ENCODE results near the gene GRIK3. TPM values are rescaled to one million over a fixed set of nuclear protein-coding genes. Genes with fewer than 3 reads are reported as not detected.
"Not testable (repeated sequence)": the region's sequence is repeated elsewhere in the genome, so short reads cannot be mapped to it uniquely, and the experiment has no call there.

The GRIK3 gene
- total and polyA plus RNA-seq, 11 donors = 0.06 to 1.6 (median 0.29) TPM

DNA sequence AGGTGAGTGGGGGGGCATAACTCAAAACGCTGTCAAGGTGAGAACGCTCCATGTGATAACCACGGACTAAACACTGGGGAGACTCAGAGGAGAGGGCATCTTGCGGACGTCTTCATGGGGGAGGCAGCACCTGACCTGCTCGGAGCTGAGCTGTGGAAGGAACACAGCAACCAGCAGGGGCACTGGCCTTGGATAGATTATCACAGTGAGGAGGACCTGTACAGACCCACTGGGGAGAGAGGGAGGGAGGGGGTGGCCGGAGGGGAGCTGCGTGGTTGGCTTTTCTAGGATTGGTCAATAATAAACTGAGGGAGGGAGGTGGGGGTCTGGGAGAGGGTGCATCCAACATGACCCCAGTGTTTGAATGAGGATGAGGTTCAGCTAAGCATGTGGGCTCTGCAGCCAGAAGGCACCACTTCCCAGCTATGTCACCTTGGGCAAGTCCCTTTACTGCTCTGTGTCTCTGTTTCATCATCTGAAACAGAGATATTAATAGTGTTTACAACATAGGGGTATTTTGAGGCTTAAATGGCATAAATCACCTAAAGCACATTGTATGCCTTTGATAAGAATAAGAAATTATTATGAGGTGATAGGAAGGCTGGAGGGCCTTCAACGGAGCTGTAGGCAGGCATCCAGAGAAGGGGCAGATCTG is 123.3 kb downstream of the GRIK3 start:
- peaks cover 0 to 14% (median 0%) of the 10 kb centered on the region in 9 donors for H3K27me3 ChIP-seq
- WGBS, 4 donors = 62 to 72% (median 63%) methylated on average over 9 of the region's 9 CpGs
- H3K4me3 ChIP-seq = no peak overlapping the region
- no peak for ATAC-seq
- no peaks in the 10 kb centered on the region for H3K4me1 ChIP-seq
- no peak for DNase-seq
- H3K27ac ChIP-seq = no peak overlapping the region
- H3K36me3 ChIP-seq = no peaks in the 10 kb centered on the region
- TF ChIP-seq POLR2A (IDR thresholded peaks at IDR 0.05) = no peak
- TF ChIP-seq, protein P1, sequence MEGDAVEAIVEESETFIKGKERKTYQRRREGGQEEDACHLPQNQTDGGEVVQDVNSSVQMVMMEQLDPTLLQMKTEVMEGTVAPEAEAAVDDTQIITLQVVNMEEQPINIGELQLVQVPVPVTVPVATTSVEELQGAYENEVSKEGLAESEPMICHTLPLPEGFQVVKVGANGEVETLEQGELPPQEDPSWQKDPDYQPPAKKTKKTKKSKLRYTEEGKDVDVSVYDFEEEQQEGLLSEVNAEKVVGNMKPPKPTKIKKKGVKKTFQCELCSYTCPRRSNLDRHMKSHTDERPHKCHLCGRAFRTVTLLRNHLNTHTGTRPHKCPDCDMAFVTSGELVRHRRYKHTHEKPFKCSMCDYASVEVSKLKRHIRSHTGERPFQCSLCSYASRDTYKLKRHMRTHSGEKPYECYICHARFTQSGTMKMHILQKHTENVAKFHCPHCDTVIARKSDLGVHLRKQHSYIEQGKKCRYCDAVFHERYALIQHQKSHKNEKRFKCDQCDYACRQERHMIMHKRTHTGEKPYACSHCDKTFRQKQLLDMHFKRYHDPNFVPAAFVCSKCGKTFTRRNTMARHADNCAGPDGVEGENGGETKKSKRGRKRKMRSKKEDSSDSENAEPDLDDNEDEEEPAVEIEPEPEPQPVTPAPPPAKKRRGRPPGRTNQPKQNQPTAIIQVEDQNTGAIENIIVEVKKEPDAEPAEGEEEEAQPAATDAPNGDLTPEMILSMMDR (IDR thresholded peaks at IDR 0.05) = no peak
- peaks cover 0 to 2% (median 0%) of the 10 kb centered on the region in 12 donors for H3K9me3 ChIP-seq
- intact Hi-C loops (cut with DNase I) = no loop called here

- Histone ChIP-seq H3K27me3 (peaks cover 0 to 9% (median 0%) of the 10 kb centered on the region in 9 donors), H3K4me3 (no peak overlapping the region), H3K9me3 (no peaks in the 10 kb centered on the region), H3K27ac (no peak overlapping the region), H3K4me1 (no peaks in the 10 kb centered on the region), H3K36me3 (no peaks in the 10 kb centered on the region)
- ATAC-seq = no peak
- 37 to 61% (median 41%) methylated on average over 10 of the region's 10 CpGs for WGBS, 4 donors
- TF ChIP-seq, protein P1 (IDR thresholded peaks at IDR 0.05) = no peak
- no peak for TF ChIP-seq POLR2A (IDR thresholded peaks at IDR 0.05)
- intact Hi-C loops (cut with DNase I) = no loop called here
- no peak for DNase-seq
Measured at GRCh38 chr1:36909946-36910725, 124.2 kb downstream of the GRIK3 start.

GRCh38 chr1:36909359-36909758 is 125.0 kb downstream of the GRIK3 start:
- H3K4me1 ChIP-seq = not testable (repeated sequence)

DNA sequence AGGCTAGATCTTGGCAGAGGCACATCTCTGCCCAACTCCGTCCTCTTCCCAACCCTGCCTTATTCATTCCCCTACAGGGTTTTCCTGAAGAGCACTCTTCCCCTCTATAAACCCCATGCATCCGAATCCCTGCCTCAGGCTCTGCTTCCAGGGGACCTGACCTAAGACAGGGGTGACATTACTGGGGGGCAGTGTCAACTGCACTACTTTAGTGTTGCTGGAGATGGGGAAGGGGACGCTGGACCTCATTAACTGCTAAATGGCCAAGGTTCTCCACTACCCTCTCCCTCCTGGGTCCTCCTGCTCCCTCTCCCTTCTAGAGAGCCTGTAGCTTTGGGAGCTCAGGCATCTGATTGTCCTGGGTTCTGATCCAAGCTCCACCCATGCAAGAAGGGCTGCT is 126.2 kb downstream of the GRIK3 start:
- peaks cover 0 to 7% (median 0%) of the 10 kb centered on the region in 9 donors for H3K27me3 ChIP-seq
- intact Hi-C loops (cut with DNase I) = no loop called here

More at GRCh38 chr1:36909359-36909758, 125.0 kb downstream of the GRIK3 start:
- H3K9me3 ChIP-seq; H3K27me3 ChIP-seq; H3K27ac ChIP-seq; DNase-seq; H3K36me3 ChIP-seq; ATAC-seq; intact Hi-C loops (cut with DNase I); H3K4me3 ChIP-seq: not testable (repeated sequence)
- 80 to 87% (median 83%) methylated on average over 10 of the region's 10 CpGs for WGBS, 4 donors

More for the DNA sequence above, 126.2 kb downstream of the GRIK3 start:
- Histone ChIP-seq H3K9me3 (no peaks in the 10 kb centered on the region), H3K4me3 (no peak overlapping the region), H3K4me1 (no peaks in the 10 kb centered on the region), H3K27ac (no peak overlapping the region), H3K36me3 (no peaks in the 10 kb centered on the region)
- ATAC-seq = no peak
- TF ChIP-seq POLR2A (IDR thresholded peaks at IDR 0.05) = no peak
- TF ChIP-seq, protein P1 (IDR thresholded peaks at IDR 0.05) = no peak
- no peak for DNase-seq
- 67 to 75% (median 72%) methylated on average over 3 of the region's 3 CpGs for WGBS, 4 donors
